Motor neuron (in vitro differentiated cells): ENCODE measurements around the gene CTNNA2. TPM values are rescaled to one million over a fixed set of nuclear protein-coding genes. Genes with fewer than 3 reads are reported as not detected.
A peak's percentile ranks its signal among the peaks of the same experiment; 100 is the strongest.

Experiments used
- ATAC-seq, 8 experiments: fragments of 200-7000 bp; cut with Tn5 transposase; replicated peaks in 6 of 8; 2 replicates each; pipeline ENCODE4 v1.8.0; 2021; ENCODE audit warnings: mild to moderate bottlenecking in 8 of 8, moderate library complexity in 8 of 8
- H3K27ac ChIP-seq, 2 donors: fragments of 250-450 bp; sonication (Bioruptor Pico); 2 replicates each; pipeline ENCODE4 v1.9.0; 2021; ENCODE audit warnings: antibody characterized with exemption in 2 of 2, mild to moderate bottlenecking in 2 of 2, moderate library complexity in 1 of 2
- H3K4me1 ChIP-seq, 2 donors: fragments of 250-450 bp; sonication (Bioruptor Pico); replicated peaks in 1 of 2; 2 replicates each; pipeline ENCODE4 v1.6.1; 2021; ENCODE audit warnings: antibody characterized with exemption in 2 of 2, mild to moderate bottlenecking in 2 of 2, moderate library complexity in 1 of 2
- H3K4me3 ChIP-seq, 5 donors: fragments of 250-450 bp; sonication (Bioruptor Pico); 2 replicates each; pipeline ENCODE4 v1.9.0; 2021; ENCODE audit warnings: antibody characterized with exemption in 5 of 5, mild to moderate bottlenecking in 5 of 5, moderate library complexity in 4 of 5
- WGBS, 10 experiments: fragments of 450-650 bp; shearing (Covaris generic); methylation state at CpG; one replicate each; pipeline ENCODE4 v1.0.0; 2022; 5-methylcytosine and 5-hydroxymethylcytosine counted together
- in situ Hi-C, 9 experiments: fragments of 400-800 bp; cut with MboI; loops; one replicate each; pipeline ENCODE4 v1.15.0; 2021; ENCODE audit warnings: low sequenced_read_pairs in 9 of 9, low pct_unique_long_range_greater_than_20kb in 2 of 9; ENCODE audit not compliant: unreplicated experiment in 9 of 9
- total RNA-seq, 8 experiments: library from RNA; unstranded; fragments of 300-600 nt; gene quantifications; 2 replicates each; pipeline versions ENCODE4 v1.2.3 to v1.2.4, GENCODE V29; 2022

Gene CTNNA2
- total RNA-seq, 8 experiments from 2014 or later: 0.81 to 127 (median 56.5) TPM

GRCh38 chr2:80467262-80467811 is 954.5 kb downstream of the CTNNA2 start:
- H3K27ac ChIP-seq: no peak overlapping the region
- no peak overlapping the region for H3K4me3 ChIP-seq
- in situ Hi-C loops: no loop called here
- no peak for ATAC-seq
- no peaks in the 10 kb centered on the region for H3K4me1 ChIP-seq
- WGBS, 10 experiments: 0 to 100% (median 87%) methylated on average over 1 to 3 of the region's 3 CpGs

GRCh38 chr2:80469428-80469827 is 956.6 kb downstream of the CTNNA2 start:
- 40 to 100% (median 100%) methylated on average over 1 of the region's 1 CpG; no CpG with 5 or more reads in 5 of the 10 experiments for WGBS, 10 experiments
- ATAC-seq: no peak
- in situ Hi-C loops: no loop called here
- Histone ChIP-seq H3K4me3 (no peak overlapping the region), H3K4me1 (no peaks in the 10 kb centered on the region), H3K27ac (no peak overlapping the region)

DNA sequence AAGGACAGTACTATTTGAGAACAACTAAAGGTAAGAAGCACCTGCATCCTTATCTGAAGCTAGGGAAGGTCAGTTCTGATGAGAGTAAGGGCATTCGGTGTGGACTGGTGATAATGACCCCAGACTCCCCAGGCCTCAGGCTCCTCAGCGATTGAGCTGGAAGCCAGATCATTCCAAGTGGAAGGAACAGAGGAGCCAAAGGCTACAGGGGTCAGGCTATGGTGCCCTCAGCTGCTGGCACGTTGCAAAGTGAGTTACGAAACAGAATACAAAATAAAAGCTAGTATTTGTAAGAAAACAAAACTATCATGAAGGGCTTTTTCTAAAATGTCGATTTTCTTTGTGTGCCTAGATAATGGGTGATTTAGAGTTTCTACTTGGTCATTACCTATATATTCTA is 960.2 kb downstream of the CTNNA2 start:
- H3K4me1 ChIP-seq: no peaks in the 10 kb centered on the region
- no peak for ATAC-seq
- in situ Hi-C loops: no loop called here
- no peak overlapping the region for H3K27ac ChIP-seq
- WGBS, 10 experiments: 0 to 91% (median 53%) methylated on average over 1 to 5 of the region's 5 CpGs; no CpG with 5 or more reads in 2 of the 10 experiments
- no peak overlapping the region for H3K4me3 ChIP-seq

DNA sequence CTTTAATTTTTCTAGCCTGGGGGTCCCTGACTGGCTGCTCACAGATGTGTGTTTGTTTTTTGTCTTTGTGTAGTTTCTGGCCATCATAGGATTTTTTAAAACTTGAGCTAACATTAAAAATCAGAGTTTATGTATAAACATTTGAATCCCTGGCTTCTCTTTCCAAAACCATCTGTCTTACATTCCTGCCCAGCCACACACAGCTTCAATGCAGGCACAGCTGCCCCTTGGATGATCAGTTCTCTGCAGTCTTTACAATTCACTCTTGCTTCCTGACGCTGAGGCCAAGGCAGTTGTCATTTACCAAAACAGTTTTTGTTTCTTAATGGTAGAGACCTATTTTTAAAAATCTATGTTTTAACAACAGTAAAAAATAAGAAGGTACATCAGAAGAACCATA is 960.9 kb downstream of the CTNNA2 start:
- in situ Hi-C loops: no loop called here
- H3K27ac ChIP-seq: no peak overlapping the region
- H3K4me3 ChIP-seq: no peak overlapping the region
- H3K4me1 ChIP-seq: no peaks in the 10 kb centered on the region
- 0 to 83% (median 18%) methylated on average over 1 of the region's 1 CpG; no CpG with 5 or more reads in 4 of the 10 experiments for WGBS, 10 experiments
- ATAC-seq: no peak

DNA sequence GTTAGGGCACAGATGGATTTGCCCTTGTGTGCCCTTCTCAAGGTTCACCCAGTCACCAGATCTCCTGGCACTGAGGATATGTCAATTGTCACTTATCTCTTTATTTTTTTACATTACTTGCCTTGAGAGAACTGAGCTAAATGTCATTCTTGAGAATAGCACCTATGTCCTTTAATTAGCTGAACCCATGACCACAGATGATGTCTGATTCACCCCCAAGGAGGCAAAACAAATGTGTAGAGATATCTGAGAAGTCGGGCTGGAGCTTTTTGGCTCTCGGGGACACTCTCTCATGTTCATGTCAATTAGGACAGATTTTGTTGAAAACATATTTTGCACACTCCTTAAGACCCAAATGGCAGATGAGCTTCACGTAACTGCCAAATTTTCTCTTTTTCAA is 963.1 kb downstream of the CTNNA2 start:
- Histone ChIP-seq H3K4me3 (no peak overlapping the region), H3K4me1 (no peaks in the 10 kb centered on the region), H3K27ac (no peak overlapping the region)
- 0 to 100% (median 43%) methylated on average over 1 to 3 of the region's 3 CpGs; no CpG with 5 or more reads in 1 of the 10 experiments for WGBS, 10 experiments
- no peak for ATAC-seq
- in situ Hi-C loops: no loop called here

DNA sequence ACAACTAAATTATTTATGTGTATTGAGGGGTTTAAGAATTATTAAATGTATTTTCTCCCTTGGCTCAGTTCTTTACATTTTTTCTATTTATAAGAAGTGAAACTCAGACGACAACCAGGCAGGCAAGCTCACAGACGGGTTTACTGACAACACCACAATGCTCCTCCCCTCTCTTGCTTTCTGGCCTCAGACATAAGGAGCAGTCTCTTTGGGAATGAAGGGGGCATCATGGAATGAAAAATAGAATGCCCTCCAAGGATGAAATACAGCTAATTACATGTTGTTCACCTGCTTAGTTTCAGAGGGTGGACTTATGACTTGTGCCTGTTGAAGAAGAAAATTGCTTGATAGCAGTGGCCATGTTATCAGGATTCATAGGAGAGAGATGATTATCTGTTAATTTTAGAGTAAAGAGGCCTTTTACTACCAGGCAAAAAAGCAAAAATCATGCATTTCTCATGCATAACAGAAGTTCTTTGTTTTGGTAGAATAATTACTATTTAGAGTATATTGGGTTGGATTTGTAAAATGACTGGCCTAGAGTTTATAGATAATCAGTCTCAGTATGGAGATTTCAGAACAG is 963.8 kb downstream of the CTNNA2 start:
- peak in 3 of 8 experiments; percentile 14 to 26 (median 26) for ATAC-seq
- in situ Hi-C loops: no loop called here
- Histone ChIP-seq H3K27ac (no peak overlapping the region), H3K4me1 (no peaks in the 10 kb centered on the region), H3K4me3 (no peak overlapping the region)
- WGBS, 10 experiments: 0 to 100% (median 51%) methylated on average over 1 to 2 of the region's 2 CpGs; no CpG with 5 or more reads in 3 of the 10 experiments

- H3K4me1 ChIP-seq: no peaks in the 10 kb centered on the region
- 8 to 90% (median 60%) methylated on average over 1 to 3 of the region's 3 CpGs; no CpG with 5 or more reads in 1 of the 10 experiments for WGBS, 10 experiments
- no peak overlapping the region for H3K27ac ChIP-seq
- H3K4me3 ChIP-seq: no peak overlapping the region
- in situ Hi-C loops: no loop called here
- ATAC-seq: no peak
These were observed 969.4 kb downstream of the CTNNA2 start for GRCh38 chr2:80482276-80482675.

GRCh38 chr2:80489717-80490116 is 976.9 kb downstream of the CTNNA2 start:
- in situ Hi-C loops: no loop called here
- 0 to 67% (median 22%) methylated on average over 1 to 3 of the region's 3 CpGs for WGBS, 10 experiments
- H3K4me3 ChIP-seq: no peak overlapping the region
- H3K4me1 ChIP-seq: peaks cover 0 to 24% of the 10 kb centered on the region in 2 donors
- peak in 5 of 8 experiments; percentile 82 to 99 (median 94) for ATAC-seq
- no peak overlapping the region for H3K27ac ChIP-seq

DNA sequence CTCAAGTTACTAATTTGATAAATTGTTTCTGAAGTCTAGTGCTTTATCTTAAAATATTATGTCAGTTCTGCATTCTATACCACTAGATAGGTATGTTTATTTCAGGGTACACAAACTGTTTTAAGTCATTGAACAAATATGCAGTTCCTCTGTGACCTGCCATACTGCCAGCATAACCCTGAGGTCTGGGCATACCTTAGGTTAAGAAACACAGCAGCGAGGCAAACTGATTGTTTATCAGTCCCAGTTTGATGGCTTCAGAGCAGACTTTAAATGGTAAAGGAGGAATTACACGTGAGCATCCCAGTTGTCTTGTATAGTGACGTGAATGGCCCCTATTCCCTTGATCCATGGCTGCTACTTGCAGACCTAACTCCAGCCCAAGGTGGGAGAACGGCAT is 978.1 kb downstream of the CTNNA2 start:
- Histone ChIP-seq H3K4me3 (no peak overlapping the region), H3K27ac (no peak overlapping the region), H3K4me1 (peaks cover 0 to 24% of the 10 kb centered on the region in 2 donors)
- ATAC-seq: no peak
- in situ Hi-C loops: no loop called here
- WGBS, 10 experiments: 20 to 90% (median 38%) methylated on average over 1 to 4 of the region's 4 CpGs; no CpG with 5 or more reads in 3 of the 10 experiments

GRCh38 chr2:80496346-80496745 is 983.5 kb downstream of the CTNNA2 start:
- Histone ChIP-seq H3K27ac (no peak overlapping the region), H3K4me1 (no peaks in the 10 kb centered on the region), H3K4me3 (no peak overlapping the region)
- peak in 2 of 8 experiments; percentile 45 to 51 for ATAC-seq
- in situ Hi-C loops: no loop called here
- WGBS, 10 experiments: 21 to 95% (median 70%) methylated on average over 1 to 2 of the region's 2 CpGs; no CpG with 5 or more reads in 1 of the 10 experiments

DNA sequence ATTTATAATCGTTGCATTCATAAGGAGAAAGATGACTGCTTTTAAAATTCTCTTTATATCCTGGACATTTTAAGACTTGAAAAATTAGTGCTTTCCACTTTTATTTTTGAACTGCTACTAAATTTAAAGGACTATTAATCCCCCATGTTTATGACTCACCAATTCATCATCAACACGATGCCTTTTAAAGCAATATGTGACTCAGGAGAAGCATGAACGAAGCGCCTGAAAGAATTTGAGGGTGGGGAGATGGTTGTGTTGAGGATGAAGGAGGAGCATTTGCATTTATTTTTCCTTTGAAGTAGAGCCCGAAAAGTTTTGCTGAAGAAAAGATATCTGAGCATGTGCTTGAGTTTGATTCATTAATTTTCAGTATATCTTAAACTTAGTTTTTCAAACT is 983.9 kb downstream of the CTNNA2 start:
- no peak overlapping the region for H3K4me3 ChIP-seq
- peak in 5 of 8 experiments; percentile 27 to 73 (median 43) for ATAC-seq
- H3K4me1 ChIP-seq: no peaks in the 10 kb centered on the region
- 0 to 85% (median 53%) methylated on average over 1 to 5 of the region's 5 CpGs for WGBS, 10 experiments
- in situ Hi-C loops: no loop called here
- H3K27ac ChIP-seq: no peak overlapping the region

DNA sequence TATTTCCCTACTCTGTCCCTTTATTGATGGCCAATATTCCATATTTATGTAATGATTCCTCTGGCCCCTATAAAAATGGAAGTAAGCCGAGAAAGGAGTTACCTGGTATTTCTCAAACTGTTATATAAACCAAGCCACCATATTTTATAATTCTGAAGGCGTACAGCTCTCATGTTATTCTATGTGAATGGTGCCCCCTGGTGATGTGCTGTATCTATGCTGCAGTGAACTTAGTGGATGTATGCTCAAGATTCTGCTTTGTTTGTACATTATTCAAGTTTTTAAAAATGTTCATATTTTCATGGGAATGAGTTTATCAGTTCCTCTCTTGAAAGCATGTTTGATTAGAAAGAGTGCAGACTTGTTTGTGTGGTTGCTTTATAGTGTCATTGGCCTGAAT is 986.2 kb downstream of the CTNNA2 start:
- H3K27ac ChIP-seq: no peak overlapping the region
- in situ Hi-C loops: no loop called here
- ATAC-seq: peak in 3 of 8 experiments; percentile 29 to 62 (median 58)
- H3K4me3 ChIP-seq: no peak overlapping the region
- H3K4me1 ChIP-seq: no peaks in the 10 kb centered on the region
- WGBS, 10 experiments: 0 to 80% (median 43%) methylated on average over 1 to 2 of the region's 2 CpGs; no CpG with 5 or more reads in 1 of the 10 experiments

GRCh38 chr2:80501874-80502624 is 989.2 kb downstream of the CTNNA2 start:
- in situ Hi-C loops: no loop called here
- Histone ChIP-seq H3K27ac (no peak overlapping the region), H3K4me3 (no peak overlapping the region), H3K4me1 (no peaks in the 10 kb centered on the region)
- ATAC-seq: no peak
